Mesenchymal stem cell (in vitro differentiated cells and primary cell): ENCODE results near the gene XIRP2.
"Not testable (repeated sequence)": the region's sequence is repeated elsewhere in the genome, so short reads cannot be mapped to it uniquely, and the experiment has no call there.

ENCODE experiments used
- DNase-seq: peaks from one replicate; pipeline ENCODE4 v3.0.0-alpha.2; 2013
- H2AFZ ChIP-seq: one replicate; pipeline ENCODE4 v1.6.1; 2013; ENCODE audit warnings: low read depth, mild to moderate bottlenecking, control low read depth, inconsistent platforms, low read length, moderate library complexity
- H2AK5ac ChIP-seq: 2 replicates; pipeline ENCODE4 v1.6.1; 2013; ENCODE audit warnings: low read length, moderate library complexity, mild to moderate bottlenecking, inconsistent platforms; ENCODE audit not compliant: severe bottlenecking
- H2BK120ac ChIP-seq: one replicate; pipeline ENCODE4 v1.6.1; 2013; ENCODE audit warnings: low read depth, mild to moderate bottlenecking, inconsistent platforms, low read length, moderate library complexity
- H2BK12ac ChIP-seq, 2 experiments: one replicate each; pipeline ENCODE4 v1.6.1; 2013; ENCODE audit warnings: inconsistent platforms in 2 of 2, low read length in 2 of 2, mild to moderate bottlenecking in 2 of 2, moderate library complexity in 2 of 2, control low read depth in 1 of 2
- H2BK15ac ChIP-seq: one replicate; pipeline ENCODE4 v1.6.1; 2013; ENCODE audit warnings: mild to moderate bottlenecking, low read depth, inconsistent platforms; ENCODE audit not compliant: poor library complexity, severe bottlenecking
- H2BK5ac ChIP-seq: 2 replicates; pipeline ENCODE4 v1.6.1; 2013; ENCODE audit warnings: low read depth, mild to moderate bottlenecking, low read length, control low read depth, inconsistent platforms; ENCODE audit not compliant: poor library complexity, severe bottlenecking
- H3K14ac ChIP-seq, 2 experiments: one replicate each; pipeline ENCODE4 v1.6.1; 2013; ENCODE audit warnings: inconsistent platforms in 2 of 2, low read length in 2 of 2, control low read depth in 1 of 2, mild to moderate bottlenecking in 1 of 2, moderate library complexity in 1 of 2
- H3K18ac ChIP-seq, 2 experiments: one replicate each; pipeline ENCODE4 v1.6.1; 2013; ENCODE audit warnings: inconsistent platforms in 2 of 2, low read length in 2 of 2, control low read depth in 1 of 2, low read depth in 1 of 2, mild to moderate bottlenecking in 1 of 2
- H3K23ac ChIP-seq, 2 experiments: one replicate each; pipeline ENCODE4 v1.6.1; 2013; ENCODE audit warnings: inconsistent platforms in 2 of 2, low read length in 2 of 2, mild to moderate bottlenecking in 2 of 2, moderate library complexity in 2 of 2, control low read depth in 1 of 2
- H3K27ac ChIP-seq: 2 replicates; pipeline ENCODE4 v1.5.1; 2013; ENCODE audit warnings: mild to moderate bottlenecking, moderate library complexity, low read length, control low read depth, inconsistent platforms; ENCODE audit not compliant: poor library complexity, severe bottlenecking
- H3K27me3 ChIP-seq, 2 experiments: 2 replicates each; pipeline versions ENCODE4 v1.6.1 to v1.7.0; 2013; ENCODE audit warnings: low read length in 2 of 2, mild to moderate bottlenecking in 2 of 2, moderate library complexity in 2 of 2, control low read depth in 1 of 2, inconsistent platforms in 1 of 2; ENCODE audit not compliant: control insufficient read depth in 1 of 2, insufficient read depth in 1 of 2
- H3K36me3 ChIP-seq, 2 experiments: 2 replicates each; pipeline versions ENCODE4 v1.6.1 to v1.7.0; 2013; ENCODE audit warnings: low read length in 2 of 2, control low read depth in 1 of 2, inconsistent platforms in 1 of 2, low read depth in 1 of 2, mild to moderate bottlenecking in 1 of 2; ENCODE audit not compliant: insufficient read depth in 2 of 2, control insufficient read depth in 1 of 2
- H3K4ac ChIP-seq, 2 experiments: one replicate each; pipeline ENCODE4 v1.6.1; 2013; ENCODE audit warnings: inconsistent platforms in 2 of 2, low read length in 2 of 2, mild to moderate bottlenecking in 2 of 2, moderate library complexity in 2 of 2, control low read depth in 1 of 2, low read depth in 1 of 2
- H3K4me1 ChIP-seq: 2 replicates; pipeline ENCODE4 v1.6.1; 2013; ENCODE audit warnings: low read depth, low read length, control low read depth; ENCODE audit not compliant: control insufficient read depth, insufficient read depth
- H3K4me2 ChIP-seq: 2 replicates; pipeline ENCODE4 v1.6.1; 2013; ENCODE audit warnings: low read length, mild to moderate bottlenecking, inconsistent platforms; ENCODE audit not compliant: poor library complexity, severe bottlenecking
- H3K4me3 ChIP-seq, 2 experiments: 2 replicates each; pipeline versions ENCODE4 v1.5.1 to v1.7.0; 2013; ENCODE audit warnings: low read length in 2 of 2, mild to moderate bottlenecking in 2 of 2, control low read depth in 1 of 2, low read depth in 1 of 2; ENCODE audit not compliant: insufficient read depth in 1 of 2
- H3K79me1 ChIP-seq: replicated peaks from 2 replicates; pipeline ENCODE4 v1.6.1; 2013; ENCODE audit warnings: mild to moderate bottlenecking, control low read depth, low read length, inconsistent platforms; ENCODE audit not compliant: poor library complexity, severe bottlenecking
- H3K9ac ChIP-seq: 2 replicates; pipeline ENCODE4 v1.7.0; 2013; ENCODE audit warnings: mild to moderate bottlenecking, low read length, moderate library complexity
- H3K9me3 ChIP-seq: 2 replicates; pipeline ENCODE4 v1.7.0; 2013; ENCODE audit warnings: mild to moderate bottlenecking, low read length; ENCODE audit not compliant: control insufficient read depth
- H4K8ac ChIP-seq: one replicate; pipeline ENCODE4 v1.6.1; 2013; ENCODE audit warnings: inconsistent platforms, mild to moderate bottlenecking, low read length, moderate library complexity
- H4K91ac ChIP-seq: one replicate; pipeline ENCODE4 v1.6.1; 2013; ENCODE audit warnings: mild to moderate bottlenecking, low read length, inconsistent platforms
- WGBS: methylation state at CpG from one replicate; pipeline ENCODE4 v1.1.7; 2013; ENCODE audit warnings: mixed read lengths; 5-methylcytosine and 5-hydroxymethylcytosine counted together

XIRP2 gene

GRCh38 chr2:167028503-167028902, 140.2 kb downstream of the XIRP2 start:
- no peak overlapping the region for H3K9ac ChIP-seq
- no peak overlapping the region for H4K8ac ChIP-seq
- H4K91ac ChIP-seq: no peak overlapping the region
- H2AFZ ChIP-seq: no peak overlapping the region
- no peak overlapping the region for H3K18ac ChIP-seq
- H2AK5ac ChIP-seq: no peak overlapping the region
- no peak overlapping the region for H3K4me2 ChIP-seq
- no peaks in the 10 kb centered on the region for H3K4me1 ChIP-seq
- no peaks in the 10 kb centered on the region for H3K36me3 ChIP-seq
- H3K27ac ChIP-seq: no peak overlapping the region
- H2BK12ac ChIP-seq: no peak overlapping the region
- no peak overlapping the region for H2BK5ac ChIP-seq
- H2BK15ac ChIP-seq: no peak overlapping the region
- no peak overlapping the region for H3K4me3 ChIP-seq
- WGBS: 94% methylated on average over 2 of the region's 4 CpGs
- H3K4ac ChIP-seq: no peak overlapping the region
- no peak for DNase-seq
- H3K14ac ChIP-seq: no peak overlapping the region
- no peak overlapping the region for H2BK120ac ChIP-seq
- no peak overlapping the region for H3K23ac ChIP-seq
- H3K79me1 ChIP-seq: no peaks in the 10 kb centered on the region
- H3K27me3 ChIP-seq: no peaks in the 10 kb centered on the region
- H3K9me3 ChIP-seq: peaks cover 13% of the 10 kb centered on the region

GRCh38 chr2:167034976-167035375, 146.7 kb downstream of the XIRP2 start:
- WGBS: 87% methylated on average over 3 of the region's 3 CpGs
- H3K23ac ChIP-seq, H2BK12ac ChIP-seq, H2AFZ ChIP-seq, H2BK15ac ChIP-seq, H3K18ac ChIP-seq, H4K91ac ChIP-seq, H3K9ac ChIP-seq, H2AK5ac ChIP-seq, H3K4me1 ChIP-seq, H3K4me3 ChIP-seq, H4K8ac ChIP-seq, H3K27me3 ChIP-seq, DNase-seq, H3K14ac ChIP-seq, H3K4ac ChIP-seq, H2BK5ac ChIP-seq, H3K36me3 ChIP-seq, H3K79me1 ChIP-seq, H3K4me2 ChIP-seq, H2BK120ac ChIP-seq, H3K27ac ChIP-seq: not testable (repeated sequence)
- H3K9me3 ChIP-seq: peaks cover 44% of the 10 kb centered on the region

DNA sequence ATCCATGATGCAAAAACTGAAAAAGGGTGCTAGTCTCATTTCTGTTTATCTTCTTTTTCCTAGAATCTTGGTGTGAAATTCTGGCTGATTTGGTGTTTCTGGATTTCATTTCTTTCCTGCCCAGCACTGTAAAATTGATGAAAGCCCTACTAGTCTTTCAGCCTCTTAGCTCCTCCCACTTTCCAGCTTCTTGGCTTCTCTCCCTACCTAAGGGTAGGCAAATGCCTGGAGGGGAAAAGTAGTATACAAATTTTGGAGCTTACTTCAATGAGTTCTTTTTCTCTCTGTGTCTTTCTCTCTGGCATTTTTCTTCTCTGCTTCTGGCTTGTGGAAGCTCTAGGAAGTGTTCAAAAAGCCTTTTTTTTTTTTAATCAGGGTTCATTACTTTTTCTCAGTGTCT, 160.5 kb downstream of the XIRP2 start:
- Histone ChIP-seq H4K91ac (no peak overlapping the region), H3K27ac (no peak overlapping the region), H4K8ac (no peak overlapping the region), H3K4me1 (no peaks in the 10 kb centered on the region), H2BK5ac (no peak overlapping the region), H3K4me3 (no peak overlapping the region), H3K4ac (no peak overlapping the region), H3K9ac (no peak overlapping the region), H2BK15ac (no peak overlapping the region), H3K27me3 (no peaks in the 10 kb centered on the region), H3K14ac (no peak overlapping the region), H3K9me3 (no peaks in the 10 kb centered on the region), H2AFZ (no peak overlapping the region), H3K23ac (no peak overlapping the region), H2BK12ac (no peak overlapping the region), H2BK120ac (no peak overlapping the region), H3K4me2 (no peak overlapping the region), H3K18ac (no peak overlapping the region), H2AK5ac (no peak overlapping the region), H3K36me3 (no peaks in the 10 kb centered on the region), H3K79me1 (no peaks in the 10 kb centered on the region)
- no peak for DNase-seq

GRCh38 chr2:167049659-167050058, 161.4 kb downstream of the XIRP2 start:
- H3K27ac ChIP-seq: no peak overlapping the region
- H2AFZ ChIP-seq: no peak overlapping the region
- no peaks in the 10 kb centered on the region for H3K27me3 ChIP-seq
- no peak overlapping the region for H3K18ac ChIP-seq
- no peak overlapping the region for H3K4me3 ChIP-seq
- no peaks in the 10 kb centered on the region for H3K36me3 ChIP-seq
- H3K9me3 ChIP-seq: no peaks in the 10 kb centered on the region
- H2BK120ac ChIP-seq: no peak overlapping the region
- 100% methylated on average over 1 of the region's 3 CpGs for WGBS
- no peak overlapping the region for H4K91ac ChIP-seq
- no peak for DNase-seq
- H3K79me1 ChIP-seq: no peaks in the 10 kb centered on the region
- H4K8ac ChIP-seq: no peak overlapping the region
- no peak overlapping the region for H2AK5ac ChIP-seq
- H2BK15ac ChIP-seq: no peak overlapping the region
- H2BK5ac ChIP-seq: no peak overlapping the region
- no peak overlapping the region for H3K9ac ChIP-seq
- no peak overlapping the region for H2BK12ac ChIP-seq
- no peak overlapping the region for H3K4me2 ChIP-seq
- H3K4me1 ChIP-seq: no peaks in the 10 kb centered on the region
- H3K23ac ChIP-seq: no peak overlapping the region
- no peak overlapping the region for H3K14ac ChIP-seq
- no peak overlapping the region for H3K4ac ChIP-seq
